Transverse colon (tissue), 4 donors: Measurements from ENCODE around the gene ZNF804A.

Experiments used
- POLR2A ChIP-seq: fragments of 450-650 bp; IDR thresholded peaks from one replicate; pipeline ENCODE4 v1.6.1; 2016; ENCODE audit warnings: antibody characterized with exemption, mild to moderate bottlenecking, moderate library complexity
- POLR2AphosphoS5 ChIP-seq, 3 donors: sonication (generic); formaldehyde crosslinking; IDR thresholded peaks; one replicate each; pipeline ENCODE4 v1.6.1; 2016; ENCODE audit warnings: antibody characterized with exemption in 3 of 3
- TF ChIP-seq, protein P1 (sequence below), 5 experiments: fragments of 200-600 bp in 3 of 5; fragments of 450-650 bp in 2 of 5; sonication (generic) in 3 of 5; IDR thresholded peaks; 1 replicate in 2 of 5; 2 replicates in 3 of 5; pipeline ENCODE4 v1.5.1; 2016 to 2017; ENCODE audit warnings: antibody characterized with exemption in 5 of 5, inconsistent platforms in 3 of 5, mild to moderate bottlenecking in 2 of 5, moderate library complexity in 1 of 5

GRCh38 chr2:184589261-184589660, 9.1 kb upstream of the ZNF804A start:
- TF ChIP-seq, protein P1, sequence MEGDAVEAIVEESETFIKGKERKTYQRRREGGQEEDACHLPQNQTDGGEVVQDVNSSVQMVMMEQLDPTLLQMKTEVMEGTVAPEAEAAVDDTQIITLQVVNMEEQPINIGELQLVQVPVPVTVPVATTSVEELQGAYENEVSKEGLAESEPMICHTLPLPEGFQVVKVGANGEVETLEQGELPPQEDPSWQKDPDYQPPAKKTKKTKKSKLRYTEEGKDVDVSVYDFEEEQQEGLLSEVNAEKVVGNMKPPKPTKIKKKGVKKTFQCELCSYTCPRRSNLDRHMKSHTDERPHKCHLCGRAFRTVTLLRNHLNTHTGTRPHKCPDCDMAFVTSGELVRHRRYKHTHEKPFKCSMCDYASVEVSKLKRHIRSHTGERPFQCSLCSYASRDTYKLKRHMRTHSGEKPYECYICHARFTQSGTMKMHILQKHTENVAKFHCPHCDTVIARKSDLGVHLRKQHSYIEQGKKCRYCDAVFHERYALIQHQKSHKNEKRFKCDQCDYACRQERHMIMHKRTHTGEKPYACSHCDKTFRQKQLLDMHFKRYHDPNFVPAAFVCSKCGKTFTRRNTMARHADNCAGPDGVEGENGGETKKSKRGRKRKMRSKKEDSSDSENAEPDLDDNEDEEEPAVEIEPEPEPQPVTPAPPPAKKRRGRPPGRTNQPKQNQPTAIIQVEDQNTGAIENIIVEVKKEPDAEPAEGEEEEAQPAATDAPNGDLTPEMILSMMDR (IDR thresholded peaks at IDR 0.05), result no peak
- TF ChIP-seq POLR2A (no peak), POLR2AphosphoS5 (IDR thresholded peaks at IDR 0.05) (no peak)
